ENCODE results near the gene TMIGD3. TPM values are rescaled to one million over a fixed set of nuclear protein-coding genes. Genes with fewer than 3 reads are reported as not detected.

TMIGD3 gene
- total RNA-seq, 1 experiment from 2014 or later, result not detected

DNA sequence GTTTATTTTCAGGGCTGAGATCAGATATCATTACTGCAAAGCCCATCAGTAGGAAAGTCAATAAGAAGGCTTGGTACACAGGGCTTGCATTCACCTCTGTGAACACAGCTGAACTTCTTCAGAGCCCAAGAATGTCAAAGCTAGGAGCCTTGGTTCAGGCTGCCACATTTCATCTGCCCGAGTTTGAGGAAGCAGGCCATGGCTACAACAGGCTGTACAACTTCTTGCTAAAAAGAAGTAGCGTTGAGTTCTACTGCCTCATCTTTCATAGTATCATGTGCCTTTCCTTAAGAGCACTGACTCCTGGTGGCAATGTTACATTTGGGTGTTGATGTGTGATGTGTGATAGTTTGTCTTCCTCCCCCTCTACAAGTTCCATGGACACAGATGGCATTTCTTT lies 19.6 kb downstream of the TMIGD3 start:
- in situ Hi-C loops (cut with HindIII; ENCODE audit: low pct_unique_long_range_greater_than_20kb, low sequenced_read_pairs), result no loop called here
- DNase-seq (ENCODE audit: low read depth), result no peak

DNA sequence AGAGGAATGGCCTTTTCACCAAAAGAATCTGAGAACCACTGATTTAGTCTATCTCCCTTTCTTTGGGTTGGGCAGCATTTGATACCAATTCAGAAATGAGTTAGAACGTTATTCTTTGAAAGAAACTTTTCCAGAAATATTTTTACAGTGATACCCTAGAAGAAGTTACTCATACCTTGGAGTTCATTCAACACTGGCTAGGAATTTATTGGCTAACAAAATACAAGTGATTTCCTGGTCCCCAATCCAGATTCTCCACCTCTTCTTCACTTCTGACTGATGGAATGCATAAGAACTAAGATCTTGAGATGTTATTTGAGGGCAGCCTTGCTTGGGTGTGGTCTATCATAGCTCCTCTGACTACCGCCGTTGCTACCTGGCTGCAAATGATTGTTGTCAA lies 20.3 kb downstream of the TMIGD3 start:
- DNase-seq (ENCODE audit: low read depth), result no peak
- in situ Hi-C loops (cut with HindIII; ENCODE audit: low pct_unique_long_range_greater_than_20kb, low sequenced_read_pairs), result no loop called here

DNA sequence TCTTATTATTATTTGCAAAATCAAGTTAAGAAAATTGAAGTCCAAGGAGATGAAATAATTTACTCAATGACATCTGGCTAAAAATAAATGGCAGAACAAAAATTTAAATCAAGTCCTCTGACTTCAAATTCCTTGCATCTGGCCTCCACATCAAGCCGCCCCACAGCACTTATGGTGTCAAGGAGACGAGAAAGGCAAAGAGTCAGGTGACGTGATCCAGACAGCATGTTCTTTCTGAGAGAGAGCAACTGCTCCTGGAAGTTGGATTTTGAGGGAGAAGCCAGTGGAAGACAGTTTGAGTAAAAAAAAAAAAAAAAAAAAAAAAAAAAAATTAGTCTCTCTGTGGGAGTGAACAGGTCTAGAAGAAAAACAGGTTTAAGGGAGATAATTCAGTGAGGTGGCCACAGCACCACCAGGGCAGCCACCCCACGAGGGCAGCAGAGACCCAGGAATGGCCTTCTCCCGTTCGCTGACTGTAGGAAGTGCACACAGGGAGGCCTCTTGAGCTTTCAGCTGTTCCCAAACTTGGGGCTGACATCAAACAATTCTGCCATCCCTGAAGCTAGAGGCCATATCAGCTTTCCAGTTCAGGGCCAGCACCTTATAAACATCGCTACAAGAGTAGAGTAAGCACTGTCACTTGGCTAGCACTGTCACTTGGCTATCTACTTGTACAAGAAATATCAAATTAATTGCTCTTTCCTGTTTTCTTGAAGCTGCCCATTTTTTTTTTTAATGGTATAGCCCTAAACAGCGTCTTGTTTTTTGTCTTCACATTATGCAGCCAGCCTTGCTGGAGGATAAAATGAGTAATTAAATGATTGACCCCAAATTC lies 21.8 kb downstream of the TMIGD3 start:
- peak; percentile 13 for DNase-seq (ENCODE audit: low read depth)
- in situ Hi-C loops (cut with HindIII; ENCODE audit: low pct_unique_long_range_greater_than_20kb, low sequenced_read_pairs), result no loop called here

DNA sequence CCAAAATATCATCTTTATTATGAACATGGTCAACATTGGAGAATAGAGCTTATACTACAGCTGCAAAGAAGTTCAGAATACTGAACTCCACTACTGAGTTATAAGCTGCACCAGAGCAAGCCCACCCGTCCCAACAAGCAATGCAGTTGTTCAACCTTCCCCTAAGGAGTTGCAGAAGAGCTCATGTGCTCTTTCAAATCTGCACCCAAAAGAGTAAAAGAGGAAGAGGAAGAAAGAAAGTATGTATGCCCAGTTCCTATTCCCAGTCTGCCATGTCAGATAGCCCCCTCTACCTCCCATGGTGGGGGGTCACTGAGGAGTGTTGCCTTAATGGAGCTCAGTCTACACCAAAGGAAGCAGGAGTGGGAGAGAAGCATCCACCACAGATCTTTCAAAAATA lies 22.8 kb downstream of the TMIGD3 start:
- DNase-seq (ENCODE audit: low read depth), result no peak
- in situ Hi-C loops (cut with HindIII; ENCODE audit: low pct_unique_long_range_greater_than_20kb, low sequenced_read_pairs), result no loop called here

DNA sequence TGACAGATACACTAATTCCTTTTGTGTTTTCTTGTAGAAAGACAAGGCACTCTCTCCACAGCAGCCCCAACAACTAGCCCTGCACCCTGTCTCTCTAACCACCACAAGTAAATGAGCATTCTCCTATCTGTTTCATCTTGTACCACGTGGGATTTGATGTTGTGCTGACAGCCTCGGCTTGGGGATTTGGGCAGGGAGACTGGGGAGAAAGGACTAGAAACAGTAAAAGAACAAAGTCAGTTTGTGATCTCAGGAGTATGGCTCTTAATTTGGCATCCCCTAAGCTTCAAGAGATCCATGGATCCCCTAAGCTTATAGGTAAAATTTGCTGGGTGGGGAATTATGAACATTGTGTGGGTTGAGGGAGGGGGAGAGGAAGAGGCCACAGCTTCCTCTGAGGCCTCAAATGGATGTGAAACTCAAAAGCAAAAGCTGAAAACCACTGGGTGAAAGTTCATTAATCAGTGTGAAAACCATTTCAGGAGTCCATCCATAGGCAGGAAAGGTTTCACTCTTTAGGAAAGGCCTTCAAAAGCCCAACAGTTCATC lies 26.6 kb downstream of the TMIGD3 start:
- in situ Hi-C loops (cut with HindIII; ENCODE audit: low pct_unique_long_range_greater_than_20kb, low sequenced_read_pairs), result no loop called here
- DNase-seq (ENCODE audit: low read depth), result no peak

DNA sequence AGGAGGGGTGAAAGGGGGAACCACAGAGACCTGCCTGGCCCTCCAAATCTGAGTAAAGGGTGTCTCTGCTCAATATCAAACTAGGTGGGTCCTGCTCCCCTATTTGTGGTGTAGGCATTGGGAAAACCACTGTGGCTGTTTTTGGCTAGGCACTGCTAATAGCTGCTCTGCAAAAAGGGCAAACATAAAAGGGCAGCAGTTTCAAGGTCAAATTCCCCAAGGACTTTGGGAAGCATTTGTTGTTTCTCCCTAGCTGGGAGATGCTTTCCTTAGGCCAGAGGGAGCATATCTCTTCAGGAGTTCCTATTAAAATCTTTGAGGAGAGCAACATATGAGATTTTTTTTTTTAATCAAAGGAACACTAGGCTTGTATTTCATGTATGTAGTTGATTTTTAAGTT lies 27.2 kb downstream of the TMIGD3 start:
- in situ Hi-C loops (cut with HindIII; ENCODE audit: low pct_unique_long_range_greater_than_20kb, low sequenced_read_pairs), result no loop called here
- DNase-seq (ENCODE audit: low read depth), result no peak

DNA sequence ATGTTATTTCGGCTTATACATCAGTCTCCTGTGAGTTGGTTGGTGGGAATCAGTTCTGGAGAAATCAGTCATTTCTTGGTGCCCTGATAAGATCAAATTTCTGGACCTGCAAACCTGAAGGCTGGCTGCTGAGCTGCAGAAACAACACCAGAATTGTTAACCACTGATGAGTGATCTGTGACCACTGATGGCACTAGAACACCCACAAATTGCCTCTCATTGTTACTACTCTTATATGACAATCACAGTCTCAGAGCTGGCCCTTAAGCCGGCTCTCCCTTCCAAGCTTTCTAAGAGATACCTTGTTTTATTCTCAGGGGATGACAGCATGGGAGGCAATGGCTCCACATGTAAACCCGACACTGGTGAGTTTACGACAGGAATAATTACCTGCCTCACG lies 27.7 kb downstream of the TMIGD3 start:
- in situ Hi-C loops (cut with HindIII; ENCODE audit: low pct_unique_long_range_greater_than_20kb, low sequenced_read_pairs), result no loop called here

DNA sequence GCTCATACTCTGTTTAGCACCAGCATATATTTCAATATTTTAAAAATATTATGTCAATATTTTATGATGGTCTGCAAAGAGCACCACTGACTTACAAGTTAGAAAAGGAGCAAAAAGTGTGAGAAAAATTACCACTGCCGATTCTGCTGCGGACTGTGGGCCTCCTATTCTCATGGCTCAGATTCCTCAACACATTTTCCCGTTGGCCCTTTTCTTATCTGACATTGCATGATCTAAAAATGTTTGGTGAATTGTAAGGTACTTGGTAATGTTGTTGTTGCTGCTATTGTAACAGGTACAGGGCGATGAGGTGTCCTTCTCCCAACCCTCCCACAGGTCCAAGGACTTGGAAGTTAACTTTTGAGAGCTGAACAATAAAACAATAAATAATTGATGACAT lies 28.9 kb downstream of the TMIGD3 start:
- in situ Hi-C loops (cut with HindIII; ENCODE audit: low pct_unique_long_range_greater_than_20kb, low sequenced_read_pairs), result no loop called here

More for the DNA sequence above, 27.7 kb downstream of the TMIGD3 start:
- DNase-seq (ENCODE audit: low read depth), result no peak

DNA sequence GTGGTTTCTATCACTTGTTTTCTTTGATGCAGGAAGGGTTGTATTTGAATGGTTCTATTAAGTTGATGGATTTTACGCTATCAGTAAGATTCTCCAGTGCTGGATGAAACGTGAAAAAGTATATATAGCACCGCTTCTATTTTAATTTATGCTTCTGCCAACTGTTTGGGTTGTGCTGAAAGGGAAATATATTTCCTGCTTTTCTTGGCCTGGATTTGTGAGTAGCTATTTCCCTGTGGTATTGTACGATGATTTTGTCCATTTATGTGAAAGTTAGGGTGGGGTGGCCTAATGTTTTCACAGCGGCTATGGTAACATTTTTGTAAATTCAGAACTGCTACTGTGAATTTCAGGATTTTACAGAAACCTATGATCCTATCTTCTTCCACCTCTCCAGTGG lies 29.3 kb downstream of the TMIGD3 start:
- in situ Hi-C loops (cut with HindIII; ENCODE audit: low pct_unique_long_range_greater_than_20kb, low sequenced_read_pairs), result no loop called here
- no peak for DNase-seq (ENCODE audit: low read depth)

More for the DNA sequence above, 28.9 kb downstream of the TMIGD3 start:
- DNase-seq (ENCODE audit: low read depth), result no peak

DNA sequence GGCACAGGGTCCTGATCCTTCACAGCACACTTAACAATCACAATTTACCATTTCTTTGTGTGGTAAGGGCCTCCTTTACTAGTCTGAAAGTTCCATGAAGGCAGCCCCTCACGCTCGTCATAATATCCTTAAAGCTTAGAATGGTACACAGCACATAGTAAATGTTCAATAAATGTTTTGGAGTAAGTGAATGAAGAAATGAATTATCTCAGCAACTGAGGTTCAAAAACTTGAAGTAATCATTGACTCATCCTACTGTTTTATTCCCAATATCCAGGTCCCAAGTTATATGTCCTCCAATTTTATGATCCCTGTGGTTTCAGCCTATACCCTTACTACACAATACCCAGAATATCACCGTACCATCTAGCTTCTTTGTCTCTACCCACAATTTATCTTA lies 31.9 kb downstream of the TMIGD3 start:
- in situ Hi-C loops (cut with HindIII; ENCODE audit: low pct_unique_long_range_greater_than_20kb, low sequenced_read_pairs), result no loop called here
- DNase-seq (ENCODE audit: low read depth), result no peak

DNA sequence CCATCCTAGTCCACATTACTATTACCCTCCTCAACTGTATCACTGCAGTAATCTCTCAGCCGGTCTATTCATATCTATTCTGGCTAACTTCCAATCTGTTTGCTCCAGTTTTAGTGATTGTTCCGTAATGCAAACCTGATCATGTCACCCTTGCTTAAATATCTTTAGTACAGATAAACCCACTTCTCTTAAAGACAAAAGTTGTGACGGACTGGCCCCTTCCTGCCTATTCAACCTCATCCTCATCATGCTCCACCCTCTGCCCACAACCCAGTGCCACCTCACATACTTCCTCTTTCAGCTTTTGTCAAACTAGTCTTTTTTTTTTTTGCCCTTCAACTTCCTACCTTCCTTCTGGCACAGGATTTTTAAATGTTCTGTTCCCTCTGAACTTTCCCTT lies 32.4 kb downstream of the TMIGD3 start:
- in situ Hi-C loops (cut with HindIII; ENCODE audit: low pct_unique_long_range_greater_than_20kb, low sequenced_read_pairs), result no loop called here
- no peak for DNase-seq (ENCODE audit: low read depth)

DNA sequence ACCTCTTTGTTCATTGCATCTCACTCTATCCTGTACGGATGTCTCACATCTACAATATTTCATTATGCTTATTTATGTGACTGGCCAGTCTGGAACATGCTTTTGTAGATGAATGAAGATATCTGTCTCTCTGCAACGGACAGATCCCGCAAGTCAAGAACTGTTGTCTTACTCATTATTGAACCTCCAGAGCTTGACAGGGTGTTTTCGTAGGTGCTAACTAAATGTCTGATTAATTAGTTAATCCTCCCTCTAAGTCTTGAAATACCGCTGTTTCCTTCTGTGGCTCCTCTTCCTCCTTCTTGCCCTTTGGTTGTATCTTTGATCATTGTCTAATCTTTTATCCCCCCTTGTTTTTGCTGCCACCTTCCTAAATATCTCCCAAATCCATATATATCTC lies 32.8 kb downstream of the TMIGD3 start:
- no peak for DNase-seq (ENCODE audit: low read depth)
- in situ Hi-C loops (cut with HindIII; ENCODE audit: low pct_unique_long_range_greater_than_20kb, low sequenced_read_pairs), result no loop called here

DNA sequence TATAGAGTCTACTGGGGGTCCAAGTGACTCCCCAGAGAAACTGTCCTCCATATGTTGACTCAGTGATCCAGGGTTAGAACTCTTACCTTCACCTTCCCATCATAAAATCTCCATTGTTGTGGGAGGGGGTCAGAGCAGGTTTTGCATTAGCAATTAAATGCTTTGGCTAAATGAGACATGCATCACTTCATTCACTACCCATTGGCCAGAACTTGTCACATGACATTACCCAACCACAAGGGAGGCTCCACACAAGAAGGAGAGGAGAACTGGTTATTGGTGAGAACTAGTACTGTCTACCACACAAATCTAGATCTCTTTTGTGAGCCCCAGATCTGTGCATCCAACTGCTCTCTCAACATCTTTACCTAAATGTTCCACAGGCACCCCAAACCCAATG lies 33.9 kb downstream of the TMIGD3 start:
- DNase-seq (ENCODE audit: low read depth), result no peak
- in situ Hi-C loops (cut with HindIII; ENCODE audit: low pct_unique_long_range_greater_than_20kb, low sequenced_read_pairs), result no loop called here

DNA sequence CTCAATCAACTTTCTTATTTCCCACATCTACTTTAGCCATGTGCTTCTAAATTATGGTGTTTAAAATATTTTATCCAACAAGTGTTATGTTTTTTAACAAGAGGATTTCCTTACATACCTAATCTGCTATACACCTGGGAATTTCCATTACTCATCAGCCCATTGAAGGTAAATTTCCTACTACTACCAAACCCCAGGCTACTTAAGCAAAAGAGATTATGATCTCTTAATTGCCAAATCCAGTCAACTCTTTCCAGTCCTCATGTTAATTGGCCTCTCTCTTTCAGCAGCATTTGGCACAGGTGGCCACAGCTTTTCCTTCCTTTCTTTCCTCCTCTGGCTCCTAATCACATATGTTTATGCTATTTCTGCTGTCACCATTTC lies 34.7 kb downstream of the TMIGD3 start:
- no peak for DNase-seq (ENCODE audit: low read depth)
- in situ Hi-C loops (cut with HindIII; ENCODE audit: low pct_unique_long_range_greater_than_20kb, low sequenced_read_pairs), result no loop called here

DNA sequence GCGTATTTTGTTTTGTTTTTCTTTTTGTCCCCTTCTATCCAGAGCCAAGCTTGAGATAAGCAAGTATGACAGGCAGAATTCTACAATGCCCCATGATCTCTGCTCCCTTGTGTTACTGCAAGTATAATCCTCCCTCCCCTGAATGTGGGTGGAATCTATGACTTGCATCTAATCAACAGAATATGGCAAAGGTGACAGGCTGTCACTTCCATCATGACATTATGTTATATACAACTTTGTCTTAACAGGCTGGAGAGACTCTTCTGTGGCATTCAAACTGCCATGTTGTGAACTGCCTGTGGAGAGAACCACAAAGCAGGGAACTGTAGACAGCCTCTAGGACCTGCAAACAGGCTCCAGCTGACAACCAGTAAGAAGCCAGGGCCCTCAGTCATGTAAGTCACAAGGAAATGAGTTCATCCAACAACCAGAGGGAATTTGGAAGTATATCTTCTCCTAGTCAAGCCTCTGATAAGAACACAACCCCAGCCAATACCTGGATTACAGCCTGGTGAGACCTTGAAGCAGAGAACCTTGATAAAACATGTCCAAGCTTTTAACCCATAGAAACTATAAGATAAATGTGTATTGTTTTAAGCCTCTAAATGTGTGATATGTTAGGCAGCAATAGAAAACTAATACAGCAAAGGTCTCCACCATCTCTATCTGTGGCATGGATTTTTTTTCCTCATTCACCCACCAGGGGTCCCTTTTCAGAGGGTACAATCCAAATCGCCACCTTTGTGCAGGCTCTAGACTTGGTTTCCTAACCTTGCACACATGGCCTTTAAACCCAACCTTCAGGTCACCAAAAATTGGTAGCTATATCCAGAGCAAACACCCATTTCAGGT lies 35.3 kb downstream of the TMIGD3 start:
- in situ Hi-C loops (cut with HindIII; ENCODE audit: low pct_unique_long_range_greater_than_20kb, low sequenced_read_pairs), result no loop called here
- no peak for DNase-seq (ENCODE audit: low read depth)

DNA sequence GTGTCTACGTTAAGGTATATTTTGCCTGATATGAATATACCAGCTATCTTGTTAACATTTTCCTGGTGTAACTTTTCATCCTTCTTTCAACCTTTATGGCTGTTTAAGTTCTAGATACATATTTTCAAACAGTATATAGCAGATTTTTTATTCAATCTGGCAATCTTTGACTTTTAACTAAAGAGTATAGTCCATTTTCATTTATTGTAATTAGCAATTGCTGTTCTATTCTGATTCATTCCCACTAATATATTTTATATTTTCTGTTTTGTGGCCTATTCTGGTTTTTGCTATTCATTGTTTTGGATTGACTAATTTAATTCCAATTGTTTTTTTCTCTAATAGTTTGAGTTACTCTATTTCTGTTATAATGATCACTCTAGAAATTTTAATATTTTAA lies 37.0 kb downstream of the TMIGD3 start:
- no peak for DNase-seq (ENCODE audit: low read depth)
- in situ Hi-C loops (cut with HindIII; ENCODE audit: low pct_unique_long_range_greater_than_20kb, low sequenced_read_pairs), result no loop called here

DNA sequence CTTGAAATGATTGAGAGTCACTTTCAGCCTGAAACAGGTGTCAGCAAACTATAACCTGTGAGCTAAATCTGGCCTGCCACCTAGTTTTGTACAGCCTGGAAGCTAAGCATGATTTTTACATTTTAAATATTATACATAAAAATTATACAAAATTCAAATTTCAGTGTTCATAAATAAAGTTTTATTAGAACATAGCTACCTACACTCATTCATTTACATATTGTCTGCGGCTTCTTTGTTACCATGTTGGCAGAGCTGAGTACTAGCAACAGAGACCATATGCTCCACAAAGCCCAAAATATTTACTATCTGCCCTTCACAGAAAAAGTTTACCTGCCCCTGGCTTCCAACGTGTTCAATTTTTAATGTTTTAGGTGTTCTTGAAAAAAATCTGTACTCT lies 37.7 kb downstream of the TMIGD3 start:
- in situ Hi-C loops (cut with HindIII; ENCODE audit: low pct_unique_long_range_greater_than_20kb, low sequenced_read_pairs), result no loop called here
- DNase-seq (ENCODE audit: low read depth), result no peak

DNA sequence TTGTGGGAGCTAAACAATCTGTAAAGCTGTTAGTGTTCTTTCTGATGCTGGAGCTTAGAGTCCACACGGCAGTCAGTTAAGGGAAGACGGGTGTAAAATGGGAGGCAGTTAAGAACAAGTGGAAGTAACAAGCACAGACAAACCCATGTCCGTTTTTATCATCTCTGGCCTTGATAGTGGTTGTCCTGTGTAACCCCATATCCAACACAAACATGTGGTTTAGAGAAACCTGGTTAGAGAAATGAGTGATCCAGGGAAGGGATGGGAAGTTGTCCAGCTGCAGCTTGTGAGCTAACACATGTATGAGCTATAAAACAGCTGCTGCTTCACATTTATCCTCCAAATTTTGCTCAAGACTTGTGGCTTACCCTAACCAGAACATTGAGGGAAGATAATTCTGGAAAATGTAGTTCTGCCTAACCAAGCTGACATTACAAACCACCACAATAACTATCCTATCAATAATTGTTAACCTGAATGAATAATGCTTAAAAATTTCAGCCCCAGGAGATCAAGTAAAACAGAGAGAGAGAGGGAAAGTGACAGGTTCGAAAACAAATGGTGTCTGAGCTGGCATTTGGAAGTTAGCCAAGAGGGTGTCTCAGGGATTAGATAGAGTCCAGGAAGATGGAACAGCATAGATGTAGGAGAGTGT lies 40.3 kb downstream of the TMIGD3 start:
- in situ Hi-C loops (cut with HindIII; ENCODE audit: low pct_unique_long_range_greater_than_20kb, low sequenced_read_pairs), result no loop called here
- peak; percentile 79 for DNase-seq (ENCODE audit: low read depth)
